GM19324 (cell line): Measurements from ENCODE around the gene PDAP1.
"Not testable (repeated sequence)": the region's sequence is repeated elsewhere in the genome, so short reads cannot be mapped to it uniquely, and the experiment has no call there.

Experiments
- ATAC-seq: cut with Tn5 transposase; IDR thresholded peaks from one replicate; pipeline ENCODE4 v1.9.1; 2021; ENCODE audit warnings: mild to moderate bottlenecking, moderate library complexity; ENCODE audit not compliant: unreplicated experiment, low FRiP score

Gene PDAP1

GRCh38 chr7:99428972-99429566, 20.7 kb upstream of the PDAP1 start:
- no peak for ATAC-seq

- no peak for ATAC-seq
Measured at GRCh38 chr7:99424932-99425730, 16.7 kb upstream of the PDAP1 start.

GRCh38 chr7:99422625-99423024, 14.2 kb upstream of the PDAP1 start:
- no peak for ATAC-seq

GRCh38 chr7:99422186-99422585, 13.8 kb upstream of the PDAP1 start:
- no peak for ATAC-seq

GRCh38 chr7:99420986-99421385, 12.6 kb upstream of the PDAP1 start:
- ATAC-seq: no peak

GRCh38 chr7:99420213-99420612, 11.8 kb upstream of the PDAP1 start:
- ATAC-seq: no peak

GRCh38 chr7:99419323-99420021, 11.1 kb upstream of the PDAP1 start:
- no peak for ATAC-seq

GRCh38 chr7:99418260-99418659, 9.9 kb upstream of the PDAP1 start:
- no peak for ATAC-seq

GRCh38 chr7:99415513-99416127, 7.2 kb upstream of the PDAP1 start:
- ATAC-seq: not testable (repeated sequence)

- ATAC-seq: no peak
Measured at GRCh38 chr7:99410635-99411034, 2.2 kb upstream of the PDAP1 start.

GRCh38 chr7:99409806-99410205, 1.4 kb upstream of the PDAP1 start:
- ATAC-seq: no peak

- no peak for ATAC-seq
Measured at GRCh38 chr7:99409192-99409572, 785 bp upstream of the PDAP1 start.

- ATAC-seq: peak; percentile 4
Measured at GRCh38 chr7:99407872-99408378, 472 bp downstream of the PDAP1 start.

- no peak for ATAC-seq
Measured at GRCh38 chr7:99406557-99406956, 1.8 kb downstream of the PDAP1 start.

- no peak for ATAC-seq
Measured at GRCh38 chr7:99404977-99405320, 3.4 kb downstream of the PDAP1 start.

GRCh38 chr7:99404235-99404976, 4.0 kb downstream of the PDAP1 start:
- ATAC-seq: no peak

GRCh38 chr7:99403764-99404163, 4.6 kb downstream of the PDAP1 start:
- ATAC-seq: no peak

- ATAC-seq: no peak
Measured at GRCh38 chr7:99402854-99403253, 5.5 kb downstream of the PDAP1 start.

- no peak for ATAC-seq
Measured at GRCh38 chr7:99399597-99399996, 8.8 kb downstream of the PDAP1 start.

GRCh38 chr7:99398891-99399445, 9.4 kb downstream of the PDAP1 start:
- ATAC-seq: no peak
